ENCODE results near the gene AJM1.
"Not testable (repeated sequence)": the region's sequence is repeated elsewhere in the genome, so short reads cannot be mapped to it uniquely, and the experiment has no call there.

The AJM1 gene

GRCh38 chr9:136837146-136837855 lies 5.0 kb upstream of the AJM1 start:
- no peak for TF ChIP-seq CTCF (IDR thresholded peaks at IDR 0.05; ENCODE audit: low read depth, low read length)
- no peak overlapping the region for H3K4me3 ChIP-seq (ENCODE audit: low read depth, low read length)
- H3K9me3 ChIP-seq = no peaks in the 10 kb centered on the region
- DNase-seq = peak; percentile 13
- H3K27me3 ChIP-seq = no peaks in the 10 kb centered on the region
- peaks cover 55% of the 10 kb centered on the region for H3K36me3 ChIP-seq
- H3K4me1 ChIP-seq = peaks cover 30% of the 10 kb centered on the region

DNA sequence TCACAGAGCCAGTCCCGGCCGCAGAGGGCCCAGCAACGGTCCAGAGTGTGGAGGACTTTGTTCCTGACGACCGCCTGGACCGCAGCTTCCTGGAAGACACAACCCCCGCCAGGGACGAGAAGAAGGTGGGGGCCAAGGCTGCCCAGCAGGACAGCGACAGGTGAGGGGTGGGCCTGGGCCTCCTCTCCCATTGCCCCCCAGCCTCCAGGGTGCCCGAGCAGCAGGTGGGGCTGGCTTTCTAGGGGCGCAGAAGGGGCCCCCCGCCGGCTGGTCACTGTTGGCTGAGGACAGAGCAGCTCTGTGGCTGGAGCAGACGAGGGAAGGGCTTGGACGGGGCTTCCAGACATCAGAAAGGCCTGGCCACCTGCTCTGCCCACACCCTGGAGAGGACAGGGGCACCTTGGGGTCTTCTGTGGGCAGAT lies 4.4 kb upstream of the AJM1 start:
- Histone ChIP-seq H3K36me3 (peaks cover 51% of the 10 kb centered on the region), H3K4me1 (peaks cover 32% of the 10 kb centered on the region)
- DNase-seq; H3K4me3 ChIP-seq (ENCODE audit: low read depth, low read length); H3K27me3 ChIP-seq; H3K9me3 ChIP-seq: not testable (repeated sequence)

DNA sequence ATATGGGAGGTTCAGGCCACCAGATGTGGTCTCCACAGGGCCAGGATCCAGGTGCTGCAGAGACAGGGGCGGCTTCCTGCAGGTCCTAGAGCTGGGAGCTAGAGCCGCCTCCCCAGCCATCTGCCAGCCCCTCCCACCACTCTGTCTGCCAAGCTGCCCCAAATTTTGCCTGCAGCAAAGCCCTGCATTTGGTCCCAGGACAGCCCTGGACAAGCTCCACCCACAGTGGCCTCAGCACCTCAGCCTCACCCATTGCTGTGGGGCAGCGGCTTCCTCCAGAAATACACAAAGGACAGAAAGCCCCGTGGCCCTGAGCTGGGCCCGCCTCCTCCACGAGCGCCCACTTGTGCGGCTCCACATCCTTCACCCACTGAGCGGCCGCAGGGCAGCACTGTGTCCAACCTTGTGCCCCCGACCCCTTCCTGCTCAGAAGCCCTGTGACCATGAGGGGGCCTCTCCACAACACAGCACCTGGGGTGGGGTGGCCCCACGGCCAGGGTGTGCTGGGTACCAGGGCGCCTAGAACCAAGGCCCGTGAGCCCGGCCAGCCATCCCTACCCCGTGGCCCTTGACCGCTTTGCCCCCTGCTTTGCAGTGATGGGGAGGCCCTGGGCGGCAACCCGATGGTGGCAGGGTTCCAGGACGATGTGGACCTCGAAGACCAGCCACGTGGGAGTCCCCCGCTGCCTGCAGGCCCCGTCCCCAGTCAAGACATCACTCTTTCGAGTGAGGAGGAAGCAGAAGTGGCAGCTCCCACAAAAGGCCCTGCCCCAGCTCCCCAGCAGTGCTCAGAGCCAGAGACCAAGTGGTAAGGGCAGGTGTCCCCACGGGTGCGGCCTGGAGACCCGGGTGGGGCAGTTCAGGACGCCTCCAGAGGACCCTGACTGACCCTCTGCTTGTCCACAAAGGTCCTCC lies 3.7 kb upstream of the AJM1 start:
- Histone ChIP-seq H3K36me3 (peaks cover 51% of the 10 kb centered on the region), H3K27me3 (no peaks in the 10 kb centered on the region), H3K9me3 (no peaks in the 10 kb centered on the region), H3K4me1 (peaks cover 38% of the 10 kb centered on the region), H3K4me3 (ENCODE audit: low read depth, low read length) (no peak overlapping the region)
- TF ChIP-seq CTCF (IDR thresholded peaks at IDR 0.05; ENCODE audit: low read depth, low read length) = no peak
- DNase-seq = no peak

- H3K4me3 ChIP-seq (ENCODE audit: low read depth, low read length) = no peak overlapping the region
- TF ChIP-seq CTCF (IDR thresholded peaks at IDR 0.05; ENCODE audit: low read depth, low read length) = 0 out of 2 replicates have a peak, but pooled peaks have one; percentile 6
- peaks cover 38% of the 10 kb centered on the region for H3K4me1 ChIP-seq
- peaks cover 44% of the 10 kb centered on the region for H3K36me3 ChIP-seq
- no peaks in the 10 kb centered on the region for H3K27me3 ChIP-seq
- no peak for DNase-seq
- no peaks in the 10 kb centered on the region for H3K9me3 ChIP-seq
Measured at GRCh38 chr9:136839229-136840139, 2.8 kb upstream of the AJM1 start.

DNA sequence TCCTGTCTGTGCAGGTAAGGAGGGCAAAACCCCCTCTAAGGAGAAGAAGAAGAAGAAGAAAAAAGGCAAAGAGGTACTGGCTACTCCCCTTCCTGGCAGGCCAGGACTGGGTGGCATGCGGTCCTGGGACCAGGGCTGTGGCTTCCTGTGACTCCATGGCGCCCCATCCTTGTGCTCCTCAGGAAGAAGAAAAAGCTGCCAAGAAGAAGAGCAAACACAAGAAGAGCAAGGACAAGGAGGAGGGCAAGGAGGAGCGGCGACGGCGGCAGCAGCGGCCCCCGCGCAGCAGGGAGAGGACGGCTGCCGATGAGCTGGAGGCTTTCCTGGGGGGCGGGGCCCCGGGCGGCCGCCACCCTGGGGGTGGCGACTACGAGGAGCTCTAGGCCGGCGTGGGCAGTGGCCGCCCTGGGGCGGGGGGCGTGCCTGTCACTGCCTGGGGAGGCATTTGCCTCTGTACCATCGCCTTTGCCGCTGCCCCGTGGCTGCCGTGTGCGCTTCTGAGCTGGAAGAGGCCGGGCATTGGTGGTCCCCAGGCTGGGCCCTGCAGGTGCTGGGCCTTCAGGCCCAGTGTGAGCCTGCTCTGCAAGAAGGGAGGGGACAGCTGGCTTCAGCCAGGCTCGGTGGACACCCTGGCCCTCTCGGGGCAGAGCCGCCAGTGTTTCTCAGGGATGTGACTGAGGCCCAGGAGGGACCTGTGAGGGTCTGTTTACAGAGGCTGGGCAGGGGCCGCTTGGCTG lies 2.0 kb upstream of the AJM1 start:
- no peaks in the 10 kb centered on the region for H3K9me3 ChIP-seq
- peaks cover 38% of the 10 kb centered on the region for H3K4me1 ChIP-seq
- H3K4me3 ChIP-seq (ENCODE audit: low read depth, low read length) = no peak overlapping the region
- H3K27me3 ChIP-seq = no peaks in the 10 kb centered on the region
- peaks cover 40% of the 10 kb centered on the region for H3K36me3 ChIP-seq
- DNase-seq = peak; percentile 64
- TF ChIP-seq CTCF (IDR thresholded peaks at IDR 0.05; ENCODE audit: low read depth, low read length) = 0 out of 2 replicates have a peak, but pooled peaks have one; percentile 1
